CD14-positive monocyte (primary cell): Measurements from ENCODE around the gene HNF4A. TPM values are rescaled to one million over a fixed set of nuclear protein-coding genes. Genes with fewer than 3 reads are reported as not detected.

Experiments
- DNase-seq, 3 donors: peaks; one replicate each; pipeline ENCODE4 v3.0.0-alpha.2; 2011 to 2022
- H2AFZ ChIP-seq: 2 replicates; pipeline ENCODE4 v1.6.0; 2012; ENCODE audit warnings: mild to moderate bottlenecking, low read depth, low read length, inconsistent platforms; ENCODE audit not compliant: insufficient read depth, poor library complexity, severe bottlenecking
- H3K27ac ChIP-seq, 2 donors: 1 replicate in 1 of 2; 2 replicates in 1 of 2; pipeline ENCODE4 v1.5.1; 2012 to 2013; ENCODE audit warnings: low read length in 2 of 2, control low read depth in 1 of 2, inconsistent platforms in 1 of 2, low read depth in 1 of 2, mild to moderate bottlenecking in 1 of 2
- H3K27me3 ChIP-seq, 2 donors: one replicate each; pipeline versions ENCODE4 v1.6.0 to v1.6.1; 2011 to 2013; ENCODE audit warnings: low read length in 2 of 2; ENCODE audit not compliant: control insufficient read depth in 2 of 2, insufficient read depth in 2 of 2
- H3K36me3 ChIP-seq, 2 donors: replicated peaks in 1 of 2; 1 replicate in 1 of 2; 2 replicates in 1 of 2; pipeline versions ENCODE4 v1.5.1 to v1.6.1; 2012 to 2013; ENCODE audit warnings: low read length in 2 of 2, control low read depth in 1 of 2, inconsistent platforms in 1 of 2, mild to moderate bottlenecking in 1 of 2; ENCODE audit not compliant: insufficient read depth in 2 of 2, control insufficient read depth in 1 of 2
- H3K4me1 ChIP-seq, 2 donors: 1 replicate in 1 of 2; 2 replicates in 1 of 2; pipeline versions ENCODE4 v1.5.1 to v1.6.1; 2012 to 2013; ENCODE audit warnings: low read length in 2 of 2, control low read depth in 1 of 2, inconsistent platforms in 1 of 2, mild to moderate bottlenecking in 1 of 2, moderate library complexity in 1 of 2; ENCODE audit not compliant: insufficient read depth in 2 of 2, control insufficient read depth in 1 of 2
- H3K4me2 ChIP-seq: replicated peaks from 2 replicates; pipeline ENCODE3; 2012; ENCODE audit warnings: low read length, moderate library complexity, mild to moderate bottlenecking; ENCODE audit not compliant: poor library complexity, severe bottlenecking; ENCODE audit errors: extremely low read depth
- H3K4me3 ChIP-seq, 3 experiments: fragments of 200-600 bp in 1 of 3; sonication (generic) in 1 of 3; replicated peaks in 1 of 3; 1 replicate in 2 of 3; 2 replicates in 1 of 3; pipeline ENCODE4 v1.5.1; 2011 to 2013; ENCODE audit warnings: low read length in 3 of 3, mild to moderate bottlenecking in 3 of 3, control low read depth in 2 of 3, low read depth in 2 of 3, inconsistent platforms in 1 of 3, moderate library complexity in 1 of 3
- H3K79me2 ChIP-seq: 2 replicates; pipeline ENCODE4 v1.6.0; 2012; ENCODE audit warnings: mild to moderate bottlenecking, control low read depth, inconsistent platforms, low read length, moderate library complexity; ENCODE audit not compliant: insufficient read depth
- H3K9ac ChIP-seq: 2 replicates; pipeline ENCODE4 v1.6.0; 2017; ENCODE audit warnings: low read length, mild to moderate bottlenecking; ENCODE audit not compliant: insufficient read depth, poor library complexity, severe bottlenecking
- H3K9me3 ChIP-seq, 2 donors: replicated peaks in 1 of 2; 1 replicate in 1 of 2; 2 replicates in 1 of 2; pipeline versions ENCODE4 v1.5.1 to v1.6.1; 2012 to 2013; ENCODE audit warnings: low read length in 2 of 2, control low read depth in 1 of 2; ENCODE audit not compliant: control insufficient read depth in 1 of 2, insufficient read depth in 1 of 2
- H4K20me1 ChIP-seq: 2 replicates; pipeline ENCODE4 v1.6.0; 2012; ENCODE audit warnings: mild to moderate bottlenecking, low read length, control low read depth, moderate library complexity; ENCODE audit not compliant: insufficient read depth
- H3K27ac Mint-ChIP-seq, 7 donors: one replicate each; pipeline ENCODE4 v1.8.0; 2020; ENCODE audit warnings: mild to moderate bottlenecking in 7 of 7, mixed read lengths in 7 of 7, moderate library complexity in 6 of 7, inconsistent platforms in 2 of 7
- H3K27me3 Mint-ChIP-seq, 3 donors: one replicate each; pipeline ENCODE4 v1.8.0; 2021 to 2022; ENCODE audit warnings: low read depth in 3 of 3, mild to moderate bottlenecking in 3 of 3, mixed read lengths in 3 of 3, moderate library complexity in 3 of 3, inconsistent platforms in 1 of 3
- H3K36me3 Mint-ChIP-seq, 2 donors: one replicate each; pipeline ENCODE4 v1.8.0; 2020; ENCODE audit warnings: mixed read lengths in 2 of 2, inconsistent platforms in 1 of 2, mild to moderate bottlenecking in 1 of 2
- H3K4me1 Mint-ChIP-seq: one replicate; pipeline ENCODE4 v1.8.0; 2020; ENCODE audit warnings: mild to moderate bottlenecking, mixed read lengths
- H3K4me3 Mint-ChIP-seq, 2 donors: one replicate each; pipeline ENCODE4 v1.8.0; 2020; ENCODE audit warnings: mild to moderate bottlenecking in 2 of 2, mixed read lengths in 2 of 2, moderate library complexity in 1 of 2
- H3K9me3 Mint-ChIP-seq, 7 donors: one replicate each; pipeline ENCODE4 v1.8.0; 2020 to 2022; ENCODE audit warnings: mixed read lengths in 7 of 7, mild to moderate bottlenecking in 6 of 7, moderate library complexity in 6 of 7, inconsistent platforms in 2 of 7
- CTCF ChIP-seq: fragments of 200-600 bp; IDR thresholded peaks from one replicate; pipeline ENCODE4 v1.8.0; 2022; ENCODE audit warnings: antibody characterized with exemption, mild to moderate bottlenecking
- WGBS: methylation state at CpG from one replicate; pipeline ENCODE4 v1.1.5; 2013; ENCODE audit warnings: missing lambda C conversion rate; ENCODE audit not compliant: insufficient coverage; 5-methylcytosine and 5-hydroxymethylcytosine counted together
- intact Hi-C, 2 donors: fragments of 100-400 bp; cut with micrococcal nuclease; formaldehyde crosslinking; loops; one replicate each; pipeline versions ENCODE4 v1.15.0 to v1.15.1; 2023
- polyA plus RNA-seq, 3 donors: library from polyadenylated mRNA; depleted of rRNA in 1 of 3; unstranded in 2 of 3; stranded (reverse) in 1 of 3; fragments of 300-500 nt in 2 of 3; fragments of >200 nt in 1 of 3; fragmentation: Illumina TruSeq in 2 of 3; gene quantifications; 1 replicate in 2 of 3; 2 replicates in 1 of 3; pipeline ENCODE4 v1.2.3, GENCODE V29; 2012 to 2021

Gene HNF4A
- polyA plus RNA-seq, 3 donors = not detected

GRCh38 chr20:44415833-44416715, 60.6 kb downstream of the HNF4A start:
- no peak overlapping the region for H2AFZ ChIP-seq
- Mint-ChIP-seq H3K4me1 (no peaks in the 10 kb centered on the region), H3K4me3 (no peak overlapping the region), H3K36me3 (no peaks in the 10 kb centered on the region), H3K9me3 (no peaks in the 10 kb centered on the region), H3K27me3 (peaks cover 9 to 11% (median 10%) of the 10 kb centered on the region in 3 donors), H3K27ac (no peak overlapping the region)
- intact Hi-C loops = no loop called here
- no peak overlapping the region for H3K27ac ChIP-seq
- no peaks in the 10 kb centered on the region for H3K4me1 ChIP-seq
- no peaks in the 10 kb centered on the region for H3K9me3 ChIP-seq
- H3K4me3 ChIP-seq = no peak overlapping the region
- H3K9ac ChIP-seq = no peak overlapping the region
- H3K79me2 ChIP-seq = no peaks in the 10 kb centered on the region
- H3K36me3 ChIP-seq = no peaks in the 10 kb centered on the region
- H3K27me3 ChIP-seq = no peaks in the 10 kb centered on the region
- 91% methylated on average over 5 of the region's 13 CpGs for WGBS
- no peak for DNase-seq
- H3K4me2 ChIP-seq = no peak overlapping the region
- no peaks in the 10 kb centered on the region for H4K20me1 ChIP-seq
- no peak for TF ChIP-seq CTCF

GRCh38 chr20:44418069-44418905, 62.8 kb downstream of the HNF4A start:
- Histone ChIP-seq H3K4me2 (no peak overlapping the region), H3K27me3 (no peaks in the 10 kb centered on the region), H3K9me3 (no peaks in the 10 kb centered on the region), H3K27ac (no peak overlapping the region), H4K20me1 (no peaks in the 10 kb centered on the region), H3K9ac (no peak overlapping the region), H3K4me1 (no peaks in the 10 kb centered on the region), H3K79me2 (no peaks in the 10 kb centered on the region), H3K4me3 (no peak overlapping the region), H2AFZ (no peak overlapping the region), H3K36me3 (no peaks in the 10 kb centered on the region)
- H3K27me3 Mint-ChIP-seq = peaks cover 5 to 9% (median 8%) of the 10 kb centered on the region in 3 donors
- TF ChIP-seq CTCF = no peak
- 86% methylated on average over 9 of the region's 13 CpGs for WGBS
- no peak for DNase-seq
- H3K4me3 Mint-ChIP-seq = no peak overlapping the region
- H3K9me3 Mint-ChIP-seq = no peaks in the 10 kb centered on the region
- H3K4me1 Mint-ChIP-seq = no peaks in the 10 kb centered on the region
- H3K27ac Mint-ChIP-seq = no peak overlapping the region
- intact Hi-C loops = no loop called here
- H3K36me3 Mint-ChIP-seq = no peaks in the 10 kb centered on the region
